HG03378 (cell line): Measurements from ENCODE around the gene FBP1.

Experiments used
- ATAC-seq: cut with Tn5 transposase; IDR thresholded peaks from one replicate; pipeline ENCODE4 v1.9.1; 2021; ENCODE audit warnings: mild to moderate bottlenecking, moderate library complexity; ENCODE audit not compliant: unreplicated experiment

Gene FBP1

GRCh38 chr9:94639061-94639998 lies at the start of gene FBP1:
FBP1 (minus strand) TSS chr9:94639518; CDS start chr9:94639310, 208 bp downstream.
- no peak for ATAC-seq

- no peak for ATAC-seq
These were observed 48.1 kb upstream of the FBP1 start for GRCh38 chr9:94687451-94687850.

DNA sequence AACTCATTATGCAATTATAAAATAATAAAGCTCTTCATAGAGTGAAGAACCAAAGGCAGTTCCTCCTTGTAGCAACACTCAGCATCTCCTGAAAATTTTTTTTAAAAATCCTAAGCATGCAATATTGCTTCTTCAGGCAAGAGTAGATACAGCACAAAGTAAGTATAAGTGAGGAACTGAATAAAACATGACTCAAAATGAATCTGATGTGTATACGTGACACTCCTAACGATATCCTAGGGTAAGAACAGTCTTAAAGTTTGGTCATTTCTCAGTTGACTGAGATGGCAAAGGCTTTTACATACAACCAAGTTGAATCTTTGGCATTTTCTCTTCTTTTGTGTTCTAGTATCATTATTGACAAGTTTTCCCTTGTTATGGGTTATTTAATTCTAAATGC lies 46.0 kb upstream of the FBP1 start:
- ATAC-seq, result no peak

DNA sequence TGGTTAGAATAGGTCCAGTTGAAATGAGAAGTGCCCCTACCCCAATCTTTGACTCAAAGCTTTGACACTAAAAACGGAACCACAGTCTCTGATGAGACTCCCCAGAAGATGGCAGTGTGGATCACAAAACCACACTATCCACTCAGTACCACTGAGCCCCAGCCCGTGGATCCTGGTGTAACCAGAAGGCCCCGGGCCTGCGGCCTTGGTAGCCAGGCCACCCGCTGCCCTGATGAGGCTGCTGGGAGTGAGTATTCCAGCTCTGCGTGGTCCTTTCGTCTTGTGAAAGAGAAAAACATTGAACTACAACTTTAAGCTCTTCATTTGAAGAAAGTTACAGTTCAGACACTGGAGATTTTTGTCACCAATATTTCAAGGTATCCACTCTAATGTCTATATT lies 42.2 kb upstream of the FBP1 start:
- no peak for ATAC-seq

DNA sequence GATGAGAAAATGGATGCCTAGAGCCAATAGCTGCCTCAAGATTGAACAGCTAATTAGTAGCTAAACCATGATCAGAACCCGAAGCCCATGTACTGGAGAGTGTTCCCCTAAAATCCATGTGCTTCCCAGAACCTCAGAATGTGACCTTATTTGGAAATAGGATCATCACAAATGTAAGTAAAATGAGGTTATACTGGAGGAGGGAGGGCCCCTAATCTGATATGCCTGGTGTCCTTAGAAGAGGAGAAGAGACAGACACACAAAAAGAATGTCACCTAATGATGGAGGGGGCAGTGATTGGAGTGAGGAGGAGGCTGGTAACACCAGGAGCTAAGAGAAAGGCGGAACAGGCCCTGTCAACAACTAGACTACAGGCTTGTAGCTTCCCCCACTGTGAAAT lies 41.3 kb upstream of the FBP1 start:
- ATAC-seq, result no peak

DNA sequence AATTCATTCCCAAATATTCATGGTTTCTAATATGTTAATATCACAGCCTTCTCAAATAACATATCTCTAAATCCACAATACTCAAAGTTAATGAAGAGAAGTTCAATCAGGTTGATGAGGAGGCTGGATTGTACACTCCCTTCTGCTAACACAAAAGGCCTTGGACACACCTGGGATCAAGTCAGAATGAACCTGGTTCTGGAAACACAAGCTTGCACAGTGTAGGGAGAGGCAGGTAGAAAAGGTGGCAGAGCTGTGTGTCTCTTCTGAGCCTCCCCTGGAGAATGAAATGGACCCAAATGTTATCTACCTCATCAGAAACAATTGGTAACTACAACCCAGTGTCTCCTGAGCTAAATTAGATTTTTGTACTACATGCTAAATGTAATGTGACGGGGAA lies 40.7 kb upstream of the FBP1 start:
- no peak for ATAC-seq

- no peak for ATAC-seq
These were observed 40.3 kb upstream of the FBP1 start for GRCh38 chr9:94679587-94679986.

GRCh38 chr9:94677929-94678328 lies 38.6 kb upstream of the FBP1 start:
- ATAC-seq, result no peak

DNA sequence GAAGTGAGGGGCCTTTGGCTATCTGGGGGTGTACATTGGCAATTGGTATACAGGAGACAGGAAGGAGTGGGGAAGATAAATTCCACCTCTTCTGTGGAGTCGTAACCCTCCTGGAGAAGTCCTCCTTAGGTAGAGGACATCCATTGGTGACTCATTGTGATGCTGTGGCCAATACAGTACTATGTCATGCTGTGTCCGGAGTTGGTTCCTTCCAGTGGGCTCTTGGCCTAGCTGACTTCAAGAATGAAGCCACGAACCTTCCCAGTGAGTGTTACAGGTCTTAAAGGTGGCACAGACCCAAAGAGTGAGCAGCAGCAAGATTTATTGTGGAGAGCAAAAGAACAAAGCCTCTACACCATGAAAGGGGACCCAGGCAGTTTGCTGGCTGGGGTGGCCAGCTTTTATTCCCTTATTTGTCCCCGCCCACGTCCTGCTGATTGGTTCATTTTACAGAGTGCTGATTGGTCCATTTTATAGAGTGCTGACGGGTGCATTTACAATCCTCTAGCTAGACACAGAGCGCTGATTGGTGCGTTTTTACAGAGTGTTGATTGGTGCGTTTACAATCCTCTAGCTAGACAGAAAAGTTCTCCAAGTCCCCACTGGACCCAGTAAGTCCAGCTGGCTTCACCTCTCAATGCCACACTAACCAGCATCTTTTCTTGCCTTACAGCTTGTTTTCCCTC lies 37.3 kb upstream of the FBP1 start:
- no peak for ATAC-seq

GRCh38 chr9:94675008-94675881 lies 35.9 kb upstream of the FBP1 start:
- no peak for ATAC-seq

GRCh38 chr9:94672811-94673487 lies 33.6 kb upstream of the FBP1 start:
- no peak for ATAC-seq

DNA sequence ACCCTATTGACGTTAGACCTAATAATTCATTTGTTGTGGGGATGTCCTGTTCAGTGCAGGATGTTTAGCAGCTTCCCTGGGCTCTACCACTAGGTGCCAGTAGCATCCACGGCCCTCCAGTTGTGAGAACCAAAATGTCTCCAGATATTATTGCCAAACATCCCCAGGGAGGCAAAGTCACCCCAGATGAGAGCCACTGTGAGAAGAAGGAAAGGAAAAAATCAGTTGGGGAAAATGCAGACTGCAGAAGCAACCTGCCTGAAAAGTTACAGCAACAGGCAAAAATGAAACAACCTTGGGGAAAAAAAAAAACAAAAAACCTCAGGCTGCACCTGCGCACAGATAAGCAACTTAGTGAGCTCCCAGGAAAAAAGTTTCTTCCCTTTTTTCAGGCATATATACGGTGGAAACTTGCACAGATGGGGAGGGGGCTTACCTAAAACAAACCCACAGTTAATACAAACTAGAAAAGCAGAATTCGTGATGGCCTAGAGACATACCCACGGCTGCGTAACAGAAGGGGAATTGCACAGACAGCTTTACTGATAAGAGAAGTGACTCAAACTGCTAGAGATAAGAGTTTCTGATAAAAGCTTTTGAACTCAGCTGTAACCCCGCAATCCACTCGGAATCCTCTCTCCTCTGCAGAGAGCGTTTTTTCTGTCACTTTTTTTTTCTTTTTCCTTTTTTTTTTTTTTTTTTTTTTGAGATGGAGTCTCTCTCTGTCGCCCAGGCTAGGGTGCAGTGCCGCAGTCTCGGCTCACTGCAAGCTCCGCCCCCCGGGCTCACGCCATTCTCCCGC lies 29.8 kb upstream of the FBP1 start:
- peak; percentile 54 for ATAC-seq

DNA sequence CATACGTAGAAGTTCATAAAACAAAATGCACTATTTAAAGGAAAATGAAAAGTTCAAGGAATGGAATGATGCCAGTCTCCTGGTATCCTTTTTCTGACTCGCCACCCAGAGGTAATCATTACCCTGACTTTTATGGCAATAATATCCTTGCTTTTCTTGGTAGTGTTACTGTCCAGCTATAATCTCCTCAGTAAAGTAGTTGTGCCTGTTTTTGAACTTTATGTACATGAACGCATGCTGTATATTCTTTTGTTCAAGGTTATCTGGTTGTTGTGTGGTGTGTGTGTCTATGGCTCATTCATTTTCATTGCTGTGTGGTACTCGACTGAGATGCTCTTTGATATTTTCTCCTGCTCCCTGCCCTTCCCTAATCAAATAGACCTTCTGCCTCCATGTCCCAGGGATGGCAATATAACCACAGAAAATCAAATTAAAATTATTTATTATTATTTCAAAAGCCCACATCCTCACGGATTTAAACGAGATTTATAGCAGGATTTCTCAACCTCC lies 29.2 kb upstream of the FBP1 start:
- ATAC-seq, result no peak

DNA sequence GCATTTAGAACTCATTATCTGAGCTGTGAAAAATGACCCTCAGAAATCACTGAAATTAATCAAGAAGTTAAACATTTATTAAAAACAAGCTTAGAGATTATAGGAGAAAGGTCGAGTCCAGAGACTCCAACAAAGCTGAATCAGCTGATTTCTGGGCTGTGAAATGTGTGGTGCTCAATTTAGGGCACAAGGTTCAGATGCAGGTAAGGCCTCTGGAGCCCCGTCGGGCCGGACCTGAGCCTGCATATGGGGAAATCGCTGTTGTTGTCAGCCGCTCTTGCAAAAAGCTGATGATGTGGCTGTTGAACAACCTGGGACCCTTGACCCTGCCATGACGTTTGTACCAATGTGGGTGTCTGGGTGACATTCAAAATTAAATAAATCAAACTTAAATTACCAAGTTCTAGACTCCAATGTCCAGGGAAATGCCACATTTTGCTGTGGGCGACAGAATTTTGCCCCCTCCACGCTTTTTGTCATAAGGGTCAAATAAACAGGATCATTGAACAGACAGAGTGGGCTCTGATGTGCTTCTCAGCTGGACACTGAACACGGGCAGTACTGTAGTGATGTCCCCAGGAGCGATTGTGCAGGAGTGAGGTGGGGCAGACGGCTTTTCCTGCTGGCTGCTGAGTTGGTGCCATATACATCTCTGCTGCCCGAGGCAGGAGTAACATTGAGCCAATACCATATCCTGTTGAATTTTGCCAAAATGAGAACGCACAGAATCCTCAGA lies 27.2 kb upstream of the FBP1 start:
- no peak for ATAC-seq

- no peak for ATAC-seq
These were observed 26.3 kb upstream of the FBP1 start for GRCh38 chr9:94665613-94666012.

- no peak for ATAC-seq
These were observed 25.5 kb upstream of the FBP1 start for GRCh38 chr9:94664801-94665200.

- ATAC-seq, result no peak
These were observed 24.3 kb upstream of the FBP1 start for GRCh38 chr9:94663640-94664039.

GRCh38 chr9:94663140-94663539 lies 23.8 kb upstream of the FBP1 start:
- ATAC-seq, result no peak
